GM23248 (cell line): ENCODE measurements around the gene PSG3.
"Not testable (repeated sequence)": the region's sequence is repeated elsewhere in the genome, so short reads cannot be mapped to it uniquely, and the experiment has no call there.

Experiments
- EZH2 ChIP-seq: fragments of 200-600 bp; sonication (generic); IDR thresholded peaks from 2 replicates; pipeline ENCODE4 v1.6.1; 2018; ENCODE audit warnings: antibody characterized with exemption, mild to moderate bottlenecking; ENCODE audit not compliant: insufficient read depth, poor library complexity, severe bottlenecking
- EZH2phosphoT487 ChIP-seq: fragments of 200-600 bp; sonication (generic); IDR thresholded peaks from 2 replicates; pipeline ENCODE4 v1.6.1; 2018; ENCODE audit warnings: antibody characterized with exemption, moderate library complexity, mild to moderate bottlenecking, low read depth; ENCODE audit not compliant: insufficient read depth

DNA sequence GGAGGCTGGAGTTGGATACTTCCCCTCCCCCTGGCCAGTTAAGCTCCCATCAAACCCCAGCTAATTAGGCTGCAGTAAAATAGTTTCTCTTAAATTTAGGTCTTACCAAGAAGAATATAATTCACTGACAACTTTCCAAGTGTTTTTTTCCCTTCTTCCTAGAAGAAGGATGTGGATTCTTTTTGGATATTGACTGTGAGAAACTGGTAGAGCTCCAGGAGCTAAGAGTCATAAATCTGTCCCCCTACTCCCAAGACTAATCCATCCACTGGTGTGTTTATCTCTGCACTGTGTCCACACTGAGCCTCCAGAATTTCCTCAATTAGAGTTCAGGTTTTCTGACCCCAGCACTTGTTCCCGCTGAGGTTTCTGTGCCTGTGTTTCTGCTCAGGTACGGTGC is 47.5 kb upstream of the PSG3 start:
- TF ChIP-seq EZH2, EZH2phosphoT487: not testable (repeated sequence)
